Pulmonary artery endothelial cell (primary cell): ENCODE data around the gene MIOS. TPM values are rescaled to one million over a fixed set of nuclear protein-coding genes. Genes with fewer than 3 reads are reported as not detected.
"Not testable (repeated sequence)": the region's sequence is repeated elsewhere in the genome, so short reads cannot be mapped to it uniquely, and the experiment has no call there.

Experiments
- DNase-seq: peaks from one replicate; pipeline ENCODE4 v3.0.0-alpha.2; 2011; ENCODE audit warnings: low read depth, low spot score
- total RNA-seq: library from RNA; depleted of rRNA; stranded (reverse); fragments of >200 nt; gene quantifications from 2 replicates; pipeline ENCODE4 v1.2.3, GENCODE V29; 2014

MIOS gene
- total RNA-seq, 1 donor from 2014 or later = 27.4 TPM

GRCh38 chr7:7554649-7555575 is 11.8 kb upstream of the MIOS start:
- DNase-seq = no peak

- DNase-seq = no peak
These were observed 9.8 kb upstream of the MIOS start for GRCh38 chr7:7556852-7557251.

GRCh38 chr7:7557252-7557651 is 9.4 kb upstream of the MIOS start:
- DNase-seq = no peak

GRCh38 chr7:7561591-7561990 is 5.1 kb upstream of the MIOS start:
- DNase-seq = not testable (repeated sequence)

- DNase-seq = no peak
These were observed 3.9 kb upstream of the MIOS start for GRCh38 chr7:7562736-7563135.

GRCh38 chr7:7563269-7563668 is 3.4 kb upstream of the MIOS start:
- DNase-seq = no peak

- no peak for DNase-seq
These were observed 2.9 kb upstream of the MIOS start for GRCh38 chr7:7563813-7564212.

GRCh38 chr7:7564323-7564780 is 2.3 kb upstream of the MIOS start:
- no peak for DNase-seq

GRCh38 chr7:7565018-7565680 is 1.5 kb upstream of the MIOS start:
- DNase-seq = no peak

GRCh38 chr7:7565746-7566650 is 686 bp upstream of the MIOS start:
- DNase-seq = no peak

- DNase-seq = no peak
These were observed 1.3 kb downstream of the MIOS start for GRCh38 chr7:7567898-7568531.

GRCh38 chr7:7568553-7568952 is 1.9 kb downstream of the MIOS start:
- DNase-seq = no peak

- DNase-seq = no peak
These were observed 2.4 kb downstream of the MIOS start for GRCh38 chr7:7569081-7569527.

GRCh38 chr7:7569615-7570014 is 2.9 kb downstream of the MIOS start:
- no peak for DNase-seq

- DNase-seq = no peak
These were observed 3.9 kb downstream of the MIOS start for GRCh38 chr7:7570584-7570983.

GRCh38 chr7:7573701-7574100 is 7.0 kb downstream of the MIOS start:
- DNase-seq = no peak

GRCh38 chr7:7576344-7576743 is 9.7 kb downstream of the MIOS start:
- no peak for DNase-seq

GRCh38 chr7:7577888-7578287 is 11.2 kb downstream of the MIOS start:
- DNase-seq = no peak

- DNase-seq = no peak
These were observed 13.0 kb downstream of the MIOS start for GRCh38 chr7:7579638-7580037.

GRCh38 chr7:7581531-7582179 is 15.0 kb downstream of the MIOS start:
- no peak for DNase-seq

GRCh38 chr7:7582596-7582995 is 15.9 kb downstream of the MIOS start:
- no peak for DNase-seq
